Body of pancreas (tissue), 4 donors: ENCODE data around the gene NODAL. TPM values are rescaled to one million over a fixed set of nuclear protein-coding genes. Genes with fewer than 3 reads are reported as not detected.

ENCODE experiments used
- ATAC-seq: fragments of 150-250 bp; one replicate; pipeline ENCODE4 v1.9.1; 2016
- DNase-seq, 4 donors: peaks; one replicate each; pipeline ENCODE4 v3.0.0-alpha.2; 2019
- H3K27ac ChIP-seq, 4 donors: fragments of 200-600 bp; sonication (generic); 1 replicate in 3 of 4; 2 replicates in 1 of 4; pipeline versions ENCODE4 v1.5.1 to v1.6.1; 2016 to 2019; ENCODE audit warnings: mild to moderate bottlenecking in 1 of 4, mixed read lengths in 1 of 4, moderate library complexity in 1 of 4
- H3K27me3 ChIP-seq, 2 donors: fragments of 200-600 bp; sonication (generic); one replicate each; pipeline ENCODE4 v1.6.0; 2016; ENCODE audit warnings: mild to moderate bottlenecking in 1 of 2
- H3K36me3 ChIP-seq, 2 donors: fragments of 200-600 bp; sonication (generic); replicated peaks in 1 of 2; 2 replicates each; pipeline ENCODE4 v1.5.1; 2016; ENCODE audit warnings: low read depth in 2 of 2; ENCODE audit not compliant: insufficient read depth in 1 of 2
- H3K4me1 ChIP-seq: fragments of 200-600 bp; sonication (generic); one replicate; pipeline ENCODE4 v1.6.0; 2016
- H3K4me3 ChIP-seq, 2 donors: fragments of 200-600 bp; sonication (generic); 1 replicate in 1 of 2; 2 replicates in 1 of 2; pipeline ENCODE4 v1.5.1; 2016 to 2019
- H3K9me3 ChIP-seq, 3 donors: fragments of 200-600 bp; sonication (generic); 1 replicate in 2 of 3; 2 replicates in 1 of 3; pipeline ENCODE4 v1.5.1; 2016
- CTCF ChIP-seq, 7 experiments: fragments of 450-650 bp in 4 of 7; fragments of 200-600 bp in 3 of 7; sonication (generic) in 3 of 7; IDR thresholded peaks; one replicate each; pipeline ENCODE4 v1.5.1; 2016 to 2019; ENCODE audit warnings: antibody characterized with exemption in 7 of 7
- POLR2A ChIP-seq, 3 donors: fragments of 450-650 bp; IDR thresholded peaks; one replicate each; pipeline ENCODE4 v1.6.1; 2016; ENCODE audit warnings: antibody characterized with exemption in 3 of 3, mild to moderate bottlenecking in 2 of 3
- WGBS, 2 donors: methylation state at CpG; one replicate each; pipeline ENCODE4 v1.1.5; 2017; 5-methylcytosine and 5-hydroxymethylcytosine counted together
- intact Hi-C: fragments of 100-400 bp; cut with DNase I; formaldehyde crosslinking; loops from one replicate; pipeline ENCODE4 v1.15.1; 2023
- total RNA-seq, 2 donors: library from RNA; depleted of rRNA; stranded (reverse); fragments of >200 nt; gene quantifications; one replicate each; pipeline ENCODE4 v1.1.0, GENCODE V29; 2016

Gene NODAL
- total RNA-seq, 2 donors from 2014 or later, result not detected

GRCh38 chr10:70418713-70419112 is 22.8 kb downstream of the NODAL start:
- DNase-seq, result no peak
- Histone ChIP-seq H3K4me3 (no peak overlapping the region), H3K9me3 (no peaks in the 10 kb centered on the region), H3K4me1 (peaks cover 29% of the 10 kb centered on the region), H3K36me3 (peaks cover 7 to 16% of the 10 kb centered on the region in 2 donors), H3K27ac (no peak overlapping the region), H3K27me3 (no peaks in the 10 kb centered on the region)
- 88 to 94% methylated on average over 3 of the region's 3 CpGs for WGBS, 2 donors
- no peak for ATAC-seq
- TF ChIP-seq CTCF (IDR thresholded peaks at IDR 0.05) (no peak), POLR2A (IDR thresholded peaks at IDR 0.05) (no peak)
- intact Hi-C loops, result no loop called here

- Histone ChIP-seq H3K27me3 (no peaks in the 10 kb centered on the region), H3K4me3 (no peak overlapping the region), H3K4me1 (peaks cover 31% of the 10 kb centered on the region), H3K27ac (no peak overlapping the region), H3K36me3 (peaks cover 7 to 15% of the 10 kb centered on the region in 2 donors), H3K9me3 (no peaks in the 10 kb centered on the region)
- no peak for TF ChIP-seq CTCF (IDR thresholded peaks at IDR 0.05)
- TF ChIP-seq POLR2A (IDR thresholded peaks at IDR 0.05), result no peak
- DNase-seq (no peak), ATAC-seq (no peak)
- intact Hi-C loops, result no loop called here
- WGBS, 2 donors, result 94 to 95% methylated on average over 1 of the region's 1 CpG
These were observed 23.3 kb downstream of the NODAL start for GRCh38 chr10:70418229-70418628.

- Histone ChIP-seq H3K27me3 (no peaks in the 10 kb centered on the region), H3K27ac (no peak overlapping the region), H3K9me3 (no peaks in the 10 kb centered on the region), H3K36me3 (peaks cover 6 to 14% of the 10 kb centered on the region in 2 donors), H3K4me3 (no peak overlapping the region), H3K4me1 (peaks cover 37% of the 10 kb centered on the region)
- WGBS, 2 donors, result 97 to 100% methylated on average over 1 of the region's 1 CpG
- no peak for TF ChIP-seq POLR2A (IDR thresholded peaks at IDR 0.05)
- TF ChIP-seq CTCF (IDR thresholded peaks at IDR 0.05), result no peak
- intact Hi-C loops, result no loop called here
- ATAC-seq, result no peak
- no peak for DNase-seq
These were observed 23.9 kb downstream of the NODAL start for GRCh38 chr10:70417568-70417967.

GRCh38 chr10:70412356-70412755 is 29.1 kb downstream of the NODAL start:
- TF ChIP-seq CTCF (IDR thresholded peaks at IDR 0.05) (no peak), POLR2A (IDR thresholded peaks at IDR 0.05) (no peak)
- DNase-seq (no peak), ATAC-seq (no peak)
- WGBS, 2 donors, result 87 to 89% methylated on average over 4 of the region's 4 CpGs
- Histone ChIP-seq H3K4me3 (no peak overlapping the region), H3K36me3 (no peaks in the 10 kb centered on the region), H3K27me3 (no peaks in the 10 kb centered on the region), H3K9me3 (no peaks in the 10 kb centered on the region), H3K27ac (no peak overlapping the region), H3K4me1 (peaks cover 45% of the 10 kb centered on the region)
- intact Hi-C loops, result no loop called here

GRCh38 chr10:70410608-70411007 is 30.9 kb downstream of the NODAL start:
- no peaks in the 10 kb centered on the region for H3K36me3 ChIP-seq
- no peak for TF ChIP-seq CTCF (IDR thresholded peaks at IDR 0.05)
- TF ChIP-seq POLR2A (IDR thresholded peaks at IDR 0.05), result no peak
- H3K9me3 ChIP-seq, result no peaks in the 10 kb centered on the region
- DNase-seq, result no peak
- H3K27me3 ChIP-seq, result no peaks in the 10 kb centered on the region
- H3K4me3 ChIP-seq, result no peak overlapping the region
- intact Hi-C loops, result no loop called here
- 63 to 78% methylated on average over 1 of the region's 1 CpG for WGBS, 2 donors
- ATAC-seq, result no peak
- H3K4me1 ChIP-seq, result peaks cover 53% of the 10 kb centered on the region
- H3K27ac ChIP-seq, result no peak overlapping the region
